ENCODE results near the gene IPO13.

DNA sequence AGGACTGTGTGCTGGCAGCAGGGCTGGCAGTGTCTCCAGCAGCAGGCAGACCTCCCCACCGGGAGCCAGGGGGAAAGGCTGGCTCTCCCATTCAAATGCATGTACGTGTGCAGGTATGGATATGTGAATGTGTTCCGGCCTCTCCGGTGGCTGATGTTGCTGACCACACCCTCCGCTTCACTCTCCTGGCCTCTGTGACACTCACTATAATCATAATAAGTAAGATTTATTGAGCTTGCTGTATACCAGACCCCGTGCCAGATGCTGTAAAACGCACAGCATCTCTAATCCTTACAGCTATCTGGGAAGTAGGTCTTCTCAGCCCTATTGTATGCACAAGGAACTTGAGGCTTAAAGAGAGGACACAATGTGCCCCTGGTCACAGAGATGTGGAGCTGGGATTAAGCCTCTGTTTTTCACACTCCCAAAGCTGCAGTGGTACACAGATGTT is 33.7 kb upstream of the IPO13 start:
- TF ChIP-seq, protein P1, sequence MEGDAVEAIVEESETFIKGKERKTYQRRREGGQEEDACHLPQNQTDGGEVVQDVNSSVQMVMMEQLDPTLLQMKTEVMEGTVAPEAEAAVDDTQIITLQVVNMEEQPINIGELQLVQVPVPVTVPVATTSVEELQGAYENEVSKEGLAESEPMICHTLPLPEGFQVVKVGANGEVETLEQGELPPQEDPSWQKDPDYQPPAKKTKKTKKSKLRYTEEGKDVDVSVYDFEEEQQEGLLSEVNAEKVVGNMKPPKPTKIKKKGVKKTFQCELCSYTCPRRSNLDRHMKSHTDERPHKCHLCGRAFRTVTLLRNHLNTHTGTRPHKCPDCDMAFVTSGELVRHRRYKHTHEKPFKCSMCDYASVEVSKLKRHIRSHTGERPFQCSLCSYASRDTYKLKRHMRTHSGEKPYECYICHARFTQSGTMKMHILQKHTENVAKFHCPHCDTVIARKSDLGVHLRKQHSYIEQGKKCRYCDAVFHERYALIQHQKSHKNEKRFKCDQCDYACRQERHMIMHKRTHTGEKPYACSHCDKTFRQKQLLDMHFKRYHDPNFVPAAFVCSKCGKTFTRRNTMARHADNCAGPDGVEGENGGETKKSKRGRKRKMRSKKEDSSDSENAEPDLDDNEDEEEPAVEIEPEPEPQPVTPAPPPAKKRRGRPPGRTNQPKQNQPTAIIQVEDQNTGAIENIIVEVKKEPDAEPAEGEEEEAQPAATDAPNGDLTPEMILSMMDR (IDR thresholded peaks at IDR 0.05): no peak
- TF ChIP-seq POLR2A (IDR thresholded peaks at IDR 0.05): no peak

All from esophagus squamous epithelium (tissue), 4 donors.